Lower lobe of right lung (tissue), 2 donors: ENCODE results near the gene ATP5IF1. TPM values are rescaled to one million over a fixed set of nuclear protein-coding genes. Genes with fewer than 3 reads are reported as not detected.
A peak's percentile ranks its signal among the peaks of the same experiment; 100 is the strongest.

ENCODE experiments used
- ATAC-seq, 2 donors: fragments of 200-7000 bp; cut with Tn5 transposase; one replicate each; pipeline ENCODE4 v1.9.1; 2020 to 2022; ENCODE audit warnings: mild to moderate bottlenecking in 2 of 2, moderate library complexity in 2 of 2
- DNase-seq: peaks from one replicate; pipeline ENCODE4 v3.0.0-alpha.2; 2020
- H3K27ac ChIP-seq: fragments of 200-600 bp; one replicate; pipeline ENCODE4 v1.8.0; 2022
- H3K27me3 ChIP-seq: fragments of 200-600 bp; one replicate; pipeline ENCODE4 v1.8.0; 2022; ENCODE audit warnings: low read depth
- H3K36me3 ChIP-seq: fragments of 200-600 bp; one replicate; pipeline ENCODE4 v1.8.0; 2022; ENCODE audit warnings: mild to moderate bottlenecking
- H3K4me1 ChIP-seq: fragments of 200-600 bp; one replicate; pipeline ENCODE4 v1.8.0; 2022
- H3K4me3 ChIP-seq: fragments of 200-600 bp; one replicate; pipeline ENCODE4 v1.8.0; 2022; ENCODE audit warnings: mild to moderate bottlenecking
- H3K9me3 ChIP-seq: fragments of 200-600 bp; one replicate; pipeline ENCODE4 v1.8.0; 2022
- CTCF ChIP-seq: fragments of 200-600 bp; IDR thresholded peaks from one replicate; pipeline ENCODE4 v1.8.0; 2022; ENCODE audit warnings: antibody characterized with exemption, mild to moderate bottlenecking
- intact Hi-C: fragments of 100-400 bp; cut with DNase I; formaldehyde crosslinking; loops from one replicate; pipeline ENCODE4 v1.11.0; 2022
- total RNA-seq: library from RNA; stranded (reverse); fragmentation: NEBNext Ultra II Directional; extraction: Animal tissue kit (Norgen Biotek cat#: 25700); gene quantifications from one replicate; pipeline ENCODE4 v1.2.1, GENCODE V29; 2021
- donor health status: DM: no; HTN: yes; CAD: no; lungs with severe emphysema.

The ATP5IF1 gene
- total RNA-seq, 1 donor from 2014 or later = 109 TPM

- Histone ChIP-seq H3K9me3 (no peaks in the 10 kb centered on the region), H3K4me3 (no peak overlapping the region), H3K27me3 (no peaks in the 10 kb centered on the region), H3K27ac (no peak overlapping the region), H3K36me3 (peaks cover 56% of the 10 kb centered on the region), H3K4me1 (peaks cover 22% of the 10 kb centered on the region)
- no peak for TF ChIP-seq CTCF
- ATAC-seq (no peak), DNase-seq (no peak)
- intact Hi-C loops = no loop called here
Observed at GRCh38 chr1:28229996-28230395, 5.9 kb upstream of the ATP5IF1 start.

DNA sequence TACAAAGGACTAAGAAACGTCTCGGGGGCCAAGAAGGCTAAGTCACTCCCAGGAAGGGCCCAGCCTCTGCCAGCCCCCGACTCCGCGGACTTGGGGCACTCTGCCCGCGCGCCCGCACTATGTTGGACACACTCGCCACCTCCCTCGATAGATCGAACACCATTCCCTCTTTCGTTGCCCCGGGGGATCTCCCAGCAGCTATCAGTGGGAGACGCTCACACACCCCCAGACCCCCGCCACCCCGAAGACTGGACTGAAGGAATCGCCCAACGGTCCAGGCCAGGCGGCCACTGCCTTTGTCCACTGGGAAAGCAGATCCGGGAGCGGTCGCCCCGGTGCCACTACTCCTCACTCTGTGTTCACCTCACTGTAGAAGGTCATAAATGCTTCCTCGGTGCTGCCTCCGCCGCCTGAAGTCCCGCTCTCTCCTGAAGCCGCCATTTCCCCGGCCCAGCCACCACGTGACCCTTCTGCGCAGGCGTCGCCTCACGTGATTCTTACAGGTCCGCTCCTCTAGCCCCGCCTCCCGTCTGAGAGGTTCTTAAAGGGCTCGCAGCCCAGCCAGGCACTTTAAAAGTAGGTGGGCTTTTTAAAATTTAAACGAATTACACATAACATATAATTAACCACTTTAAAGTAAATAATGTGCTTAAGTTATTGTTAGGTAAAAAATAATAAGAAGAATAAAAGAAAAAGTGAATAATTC is 3.2 kb upstream of the ATP5IF1 start, which contains the start of gene DNAJC8:
TSS of gene DNAJC8 (minus strand) at position 472 of the 706 bp plus-strand sequence. CDS start at position 441, 31 bp downstream.
- H3K27me3 ChIP-seq = no peaks in the 10 kb centered on the region
- peak within 1 kb of the TSS; percentile 81 for H3K27ac ChIP-seq
- no peak for TF ChIP-seq CTCF
- H3K36me3 ChIP-seq = peaks cover 33% of the 10 kb centered on the region
- ATAC-seq (peak; percentile 81 to 87), DNase-seq (peak; percentile 98)
- H3K9me3 ChIP-seq = no peaks in the 10 kb centered on the region
- intact Hi-C loops = no loop called here
- peaks cover 38% of the 10 kb centered on the region for H3K4me1 ChIP-seq
- H3K4me3 ChIP-seq = peak within 1 kb of the TSS; percentile 94

GRCh38 chr1:28233264-28233606 is 2.7 kb upstream of the ATP5IF1 start:
- H3K27me3 ChIP-seq = no peaks in the 10 kb centered on the region
- H3K4me1 ChIP-seq = peaks cover 40% of the 10 kb centered on the region
- ATAC-seq = no peak
- TF ChIP-seq CTCF = no peak
- peak overlapping the region; percentile 81 for H3K27ac ChIP-seq
- peak overlapping the region; percentile 94 for H3K4me3 ChIP-seq
- peaks cover 33% of the 10 kb centered on the region for H3K36me3 ChIP-seq
- intact Hi-C loops = no loop called here
- H3K9me3 ChIP-seq = no peaks in the 10 kb centered on the region
- DNase-seq = no peak

GRCh38 chr1:28236656-28237322 is 865 bp downstream of the ATP5IF1 start:
- Histone ChIP-seq H3K4me3 (peak overlapping the region; percentile 95), H3K27ac (peak overlapping the region; percentile 90), H3K36me3 (peaks cover 10% of the 10 kb centered on the region), H3K27me3 (no peaks in the 10 kb centered on the region), H3K4me1 (peaks cover 30% of the 10 kb centered on the region), H3K9me3 (no peaks in the 10 kb centered on the region)
- peak in 1 of 2 donors; percentile 0 for ATAC-seq
- intact Hi-C loops = no loop called here
- DNase-seq = no peak
- no peak for TF ChIP-seq CTCF

GRCh38 chr1:28239004-28239403 is 3.1 kb downstream of the ATP5IF1 start:
- TF ChIP-seq CTCF = no peak
- DNase-seq = no peak
- H3K27me3 ChIP-seq = no peaks in the 10 kb centered on the region
- H3K27ac ChIP-seq = no peak overlapping the region
- ATAC-seq = no peak
- intact Hi-C loops = no loop called here
- H3K4me1 ChIP-seq = peaks cover 23% of the 10 kb centered on the region
- peaks cover 10% of the 10 kb centered on the region for H3K36me3 ChIP-seq
- H3K9me3 ChIP-seq = no peaks in the 10 kb centered on the region
- H3K4me3 ChIP-seq = no peak overlapping the region
